Naive thymus-derived CD8-positive, alpha-beta T cell (primary cell): Measurements from ENCODE around the gene CST7. TPM values are rescaled to one million over a fixed set of nuclear protein-coding genes. Genes with fewer than 3 reads are reported as not detected.
"Not testable (repeated sequence)": the region's sequence is repeated elsewhere in the genome, so short reads cannot be mapped to it uniquely, and the experiment has no call there.

ENCODE experiments used
- ATAC-seq, 2 donors: fragments of 150-1000 bp; cut with Tn5 transposase in 1 of 2; sonication (Bioruptor Pico), chemical (Tn5 transposase) in 1 of 2; 1 replicate in 1 of 2; 2 replicates in 1 of 2; pipeline ENCODE4 v1.10.0; 2021; ENCODE audit warnings: mild to moderate bottlenecking in 2 of 2, moderate library complexity in 2 of 2
- POLR2A ChIA-PET: fragments of 350-600 bp; sonication (Branson Sonifier 250); formaldehyde crosslinking; loops from one replicate; lab custom pipeline; 2021; ENCODE audit warnings: antibody characterized with exemption; lab: Charles Lee
- DNase-seq, 10 donors: peaks; one replicate each; pipeline versions ENCODE4 v3.0.0 to v3.0.0-alpha.2; 2020 to 2022
- H3K27ac Mint-ChIP-seq, 10 donors: one replicate each; pipeline ENCODE4 v1.8.0; 2020 to 2022; ENCODE audit warnings: mild to moderate bottlenecking in 10 of 10, mixed read lengths in 10 of 10, moderate library complexity in 4 of 10, inconsistent platforms in 1 of 10
- H3K27me3 Mint-ChIP-seq, 5 donors: one replicate each; pipeline ENCODE4 v1.8.0; 2021 to 2022; ENCODE audit warnings: mixed read lengths in 5 of 5
- H3K36me3 Mint-ChIP-seq, 3 donors: one replicate each; pipeline ENCODE4 v1.8.0; 2020 to 2022; ENCODE audit warnings: mixed read lengths in 3 of 3, mild to moderate bottlenecking in 2 of 3, inconsistent platforms in 1 of 3
- H3K4me1 Mint-ChIP-seq, 4 donors: one replicate each; pipeline ENCODE4 v1.8.0; 2021 to 2022; ENCODE audit warnings: mixed read lengths in 4 of 4
- H3K4me3 Mint-ChIP-seq, 10 donors: one replicate each; pipeline ENCODE4 v1.8.0; 2020 to 2022; ENCODE audit warnings: mild to moderate bottlenecking in 10 of 10, mixed read lengths in 10 of 10, moderate library complexity in 6 of 10, inconsistent platforms in 1 of 10
- H3K9me3 Mint-ChIP-seq, 9 donors: one replicate each; pipeline ENCODE4 v1.8.0; 2020 to 2022; ENCODE audit warnings: mixed read lengths in 9 of 9, mild to moderate bottlenecking in 3 of 9, inconsistent platforms in 1 of 9, moderate library complexity in 1 of 9
- polyA plus RNA-seq, 3 donors: library from polyadenylated mRNA; unstranded; fragments of 300-500 nt; fragmentation: Illumina TruSeq; gene quantifications; one replicate each; pipeline ENCODE4 v1.2.3, GENCODE V29; 2021
- total RNA-seq, 8 experiments: library from RNA in 2 of 8; stranded (reverse) in 2 of 8; gene quantifications; one replicate each; pipeline ENCODE4 v1.2.3 and lab custom pipeline; 2021 to 2026

Gene CST7
- total and polyA plus RNA-seq, 5 experiments from 2014 or later = 5.5 to 581 (median 13.3) TPM

GRCh38 chr20:24915892-24916291, 33.2 kb upstream of the CST7 start:
- POLR2A ChIA-PET = no interaction called here
- Mint-ChIP-seq H3K4me1 (peaks cover 0 to 5% (median 2%) of the 10 kb centered on the region in 4 donors), H3K27ac (no peak overlapping the region), H3K4me3 (no peak overlapping the region), H3K9me3 (peaks cover 0 to under 1% (median 0%) of the 10 kb centered on the region in 9 donors), H3K36me3 (peaks cover 0 to under 1% (median 0%) of the 10 kb centered on the region in 3 donors), H3K27me3 (peaks cover 0 to 14% (median 4%) of the 10 kb centered on the region in 5 donors)
- DNase-seq (no peak), ATAC-seq (no peak)

DNA sequence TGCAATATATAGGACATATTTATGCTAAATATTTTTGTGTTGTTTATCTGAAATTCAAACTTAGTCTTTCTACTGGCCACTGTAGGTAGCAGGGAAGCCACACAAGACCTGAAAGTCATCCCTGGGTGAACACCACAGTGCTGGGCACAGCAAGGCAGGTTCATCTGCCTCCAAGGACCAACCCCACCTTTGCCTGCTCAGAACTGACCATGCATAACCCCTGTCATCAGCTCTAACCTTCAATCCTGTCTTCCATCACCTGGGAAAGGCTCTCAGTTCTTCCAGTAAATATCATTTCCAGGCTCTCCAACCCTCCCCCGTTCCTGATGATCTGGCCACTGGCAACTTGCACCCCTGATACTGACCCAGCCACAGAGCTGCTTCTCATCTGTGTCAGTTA, 32.7 kb upstream of the CST7 start:
- DNase-seq (no peak), ATAC-seq (no peak)
- Mint-ChIP-seq H3K4me1 (peaks cover 0 to 5% (median 2%) of the 10 kb centered on the region in 4 donors), H3K27ac (no peak overlapping the region), H3K9me3 (peaks cover 0 to 5% (median 0%) of the 10 kb centered on the region in 9 donors), H3K4me3 (no peak overlapping the region), H3K27me3 (peaks cover 0 to 19% (median 4%) of the 10 kb centered on the region in 5 donors), H3K36me3 (peaks cover 0 to 2% (median 0%) of the 10 kb centered on the region in 3 donors)
- POLR2A ChIA-PET = no interaction called here

GRCh38 chr20:24917056-24917455, 32.0 kb upstream of the CST7 start:
- Mint-ChIP-seq H3K4me3 (no peak overlapping the region), H3K4me1 (peaks cover 0 to 5% (median 2%) of the 10 kb centered on the region in 4 donors), H3K27me3 (peaks cover 0 to 19% (median 4%) of the 10 kb centered on the region in 5 donors), H3K36me3 (peaks cover 0 to 2% (median 0%) of the 10 kb centered on the region in 3 donors), H3K9me3 (peaks cover 0 to 8% (median 0%) of the 10 kb centered on the region in 9 donors), H3K27ac (peak overlapping the region in 2 of 10 donors; percentile 46 to 71)
- ATAC-seq (no peak), DNase-seq (no peak)
- POLR2A ChIA-PET = no interaction called here

DNA sequence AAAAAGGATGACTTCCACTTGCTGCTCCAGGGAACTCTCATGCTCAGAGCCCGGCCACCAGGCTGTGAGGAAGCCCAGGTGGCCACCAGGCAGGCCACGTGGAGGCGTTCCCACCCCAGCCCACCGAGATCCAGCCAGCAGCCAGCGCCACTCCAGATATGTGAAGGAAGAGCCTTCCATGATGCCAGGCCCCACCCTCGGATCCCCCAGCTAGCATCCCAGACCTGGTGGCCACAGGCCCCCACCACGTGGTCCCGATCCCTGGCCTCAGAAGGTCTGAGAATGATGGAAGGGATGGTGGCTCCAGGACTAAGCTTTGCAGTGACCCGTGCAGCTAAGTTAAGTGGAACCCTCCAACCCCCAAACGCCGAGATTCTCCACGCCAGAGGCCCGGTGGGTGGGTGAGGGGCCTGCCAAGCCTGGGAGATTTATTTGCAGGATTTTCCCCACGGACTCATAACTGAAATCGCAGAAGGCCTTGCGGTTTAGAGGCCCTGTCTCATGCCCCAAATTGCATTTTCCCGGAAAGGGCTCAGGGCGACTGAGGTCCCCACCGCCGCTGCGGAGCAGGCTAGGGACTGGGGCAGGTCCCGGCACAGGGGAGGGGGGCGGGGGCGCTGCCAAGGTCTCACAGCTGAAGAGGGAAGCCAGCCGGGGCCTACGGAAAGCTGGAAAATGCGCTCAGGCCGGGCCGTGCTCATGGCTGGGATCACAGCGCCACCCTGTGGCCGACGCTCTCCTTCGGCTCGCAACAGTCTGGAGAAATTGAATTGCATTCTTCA, 31.1 kb upstream of the CST7 start:
- peak overlapping the region in 4 of 10 donors; percentile 43 to 56 (median 46) for H3K27ac Mint-ChIP-seq
- peaks cover 0 to 3% (median 2%) of the 10 kb centered on the region in 3 donors for H3K36me3 Mint-ChIP-seq
- POLR2A ChIA-PET = no interaction called here
- peaks cover 0 to 5% (median 2%) of the 10 kb centered on the region in 4 donors for H3K4me1 Mint-ChIP-seq
- H3K4me3 Mint-ChIP-seq = peak overlapping the region in 3 of 10 donors; percentile 7 to 18 (median 8)
- ATAC-seq = peak; percentile 47 to 54
- H3K27me3 Mint-ChIP-seq = peaks cover 0 to 19% (median 4%) of the 10 kb centered on the region in 5 donors
- H3K9me3 Mint-ChIP-seq = peaks cover 0 to 9% (median 0%) of the 10 kb centered on the region in 9 donors
- DNase-seq = peak in 7 of 10 donors; percentile 16 to 42 (median 36)

DNA sequence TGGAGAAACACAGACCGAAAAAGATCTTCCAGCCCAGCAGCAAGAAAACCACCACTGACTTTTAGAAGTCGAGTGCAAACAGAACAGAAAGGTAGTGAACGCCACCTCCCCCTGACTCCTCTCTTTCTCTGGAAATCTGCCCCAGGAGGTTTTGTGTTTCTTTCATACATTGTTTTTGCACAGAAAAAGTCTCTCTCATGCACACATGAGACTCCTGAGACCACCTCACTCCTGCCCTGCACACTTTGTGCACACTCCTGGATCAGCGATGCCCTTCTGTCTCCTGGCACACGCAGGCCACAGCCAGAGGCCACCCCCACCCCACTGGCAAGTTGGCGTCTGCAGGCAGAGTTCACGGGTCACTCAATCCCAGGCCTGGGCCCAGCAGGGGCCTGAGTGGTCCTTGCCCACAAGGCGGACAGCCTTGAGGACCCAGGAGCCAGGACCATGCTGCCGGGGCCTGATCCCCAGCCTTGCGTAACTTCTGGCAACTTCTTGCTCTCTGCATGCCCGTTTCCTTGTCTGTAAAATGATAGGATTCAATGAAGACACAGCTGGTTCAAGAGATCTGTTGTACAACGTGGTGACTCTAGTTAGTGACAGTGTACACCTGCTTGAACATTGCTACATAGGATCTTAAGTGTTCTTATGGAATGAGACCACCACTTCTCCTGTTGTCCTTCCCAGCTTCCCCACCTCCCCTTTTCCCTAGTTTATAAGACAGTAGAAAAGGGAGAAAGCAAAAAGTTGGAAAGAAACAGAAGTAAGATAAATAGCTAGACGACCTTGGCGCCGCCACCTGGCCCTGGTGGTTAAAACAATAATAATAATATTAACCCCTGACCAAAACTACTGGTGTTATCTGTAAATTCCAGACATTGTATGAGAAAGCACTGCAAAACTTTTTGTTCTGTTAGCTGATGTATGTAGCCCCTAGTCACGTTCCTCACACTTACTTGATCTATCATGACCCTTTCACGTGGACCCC, 30.2 kb upstream of the CST7 start:
- DNase-seq (no peak), ATAC-seq (no peak)
- Mint-ChIP-seq H3K4me1 (peaks cover 0 to 5% (median 2%) of the 10 kb centered on the region in 4 donors), H3K36me3 (peaks cover 0 to 4% (median 2%) of the 10 kb centered on the region in 3 donors), H3K27ac (peak overlapping the region in 4 of 10 donors; percentile 6 to 48 (median 44)), H3K4me3 (peak overlapping the region in 2 of 10 donors; percentile 7 to 8), H3K27me3 (peaks cover 0 to 19% (median 4%) of the 10 kb centered on the region in 5 donors), H3K9me3 (peaks cover 0 to 11% (median 0%) of the 10 kb centered on the region in 9 donors)
- POLR2A ChIA-PET = no interaction called here

DNA sequence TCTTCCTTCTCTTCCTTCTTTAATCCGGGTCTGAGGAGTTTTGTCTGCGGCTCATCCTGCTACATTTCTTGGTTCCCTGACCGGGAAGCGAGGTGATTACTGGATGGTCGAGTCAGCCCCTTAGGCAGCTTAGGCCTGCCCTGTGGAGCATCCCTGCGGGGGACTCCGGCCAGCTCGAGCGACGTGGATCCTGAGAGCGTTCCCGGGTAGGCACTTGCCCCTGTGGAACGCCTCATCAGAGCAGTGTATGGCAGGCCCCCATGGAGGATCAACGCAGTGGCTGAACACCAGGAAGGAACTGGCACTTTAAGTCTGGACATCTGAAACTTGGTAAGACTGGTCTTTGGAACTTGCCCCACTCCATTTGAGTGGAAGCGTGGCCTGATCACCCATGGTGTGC, 29.4 kb upstream of the CST7 start:
- not testable (repeated sequence) for DNase-seq

DNA sequence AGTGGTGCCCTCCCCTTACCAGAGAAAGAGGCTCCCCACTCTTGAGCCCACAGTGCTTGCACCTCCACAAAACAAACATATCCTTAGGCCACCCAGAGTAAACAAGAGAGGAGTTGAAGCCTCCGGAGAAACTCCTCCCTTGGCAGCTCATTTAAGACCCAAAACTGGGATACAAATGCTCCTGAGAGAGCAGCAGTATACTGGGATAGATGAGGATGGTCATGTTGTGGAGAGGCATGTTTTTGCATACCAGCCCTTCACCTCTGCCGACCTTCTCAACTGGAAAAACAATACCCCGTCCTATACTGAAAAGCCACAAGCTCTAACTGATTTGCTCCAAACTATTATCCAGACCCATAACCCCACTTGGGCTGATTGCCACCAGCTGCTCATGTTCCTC, 28.4 kb upstream of the CST7 start:
- H3K27ac Mint-ChIP-seq, POLR2A ChIA-PET, H3K4me1 Mint-ChIP-seq, H3K36me3 Mint-ChIP-seq, H3K4me3 Mint-ChIP-seq, DNase-seq, ATAC-seq: not testable (repeated sequence)
- Mint-ChIP-seq H3K9me3 (peaks cover 0 to 11% (median 0%) of the 10 kb centered on the region in 9 donors), H3K27me3 (peaks cover 0 to 19% (median 4%) of the 10 kb centered on the region in 5 donors)

More for the DNA sequence above, 29.4 kb upstream of the CST7 start:
- POLR2A ChIA-PET, H3K36me3 Mint-ChIP-seq, H3K4me1 Mint-ChIP-seq, ATAC-seq, H3K4me3 Mint-ChIP-seq: not testable (repeated sequence)
- peaks cover 0 to 19% (median 4%) of the 10 kb centered on the region in 5 donors for H3K27me3 Mint-ChIP-seq
- H3K9me3 Mint-ChIP-seq = peaks cover 0 to 11% (median 0%) of the 10 kb centered on the region in 9 donors
- peak overlapping the region in 1 of 10 donors; percentile 8 for H3K27ac Mint-ChIP-seq

DNA sequence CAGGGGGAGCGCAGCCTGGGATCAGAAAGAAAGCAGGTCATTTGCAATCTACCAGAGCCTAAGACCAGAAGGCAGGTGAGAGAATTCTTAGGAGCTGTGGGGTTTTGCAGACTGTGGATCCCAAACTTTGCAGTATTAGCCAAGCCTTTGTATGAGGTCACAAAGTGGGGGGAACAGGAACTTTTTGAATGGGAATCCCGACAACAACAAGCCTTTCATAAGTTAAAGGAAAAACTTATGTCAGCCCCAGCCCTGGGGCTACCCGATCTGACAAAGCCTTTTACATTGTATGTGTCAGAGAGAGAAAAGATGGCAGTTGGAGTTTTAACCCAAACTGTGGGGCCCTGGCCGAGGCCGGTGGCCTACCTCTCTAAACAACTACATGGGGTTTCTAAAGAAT, 19.8 kb upstream of the CST7 start:
- H3K36me3 Mint-ChIP-seq, H3K27ac Mint-ChIP-seq, ATAC-seq, POLR2A ChIA-PET, H3K9me3 Mint-ChIP-seq, H3K27me3 Mint-ChIP-seq, H3K4me3 Mint-ChIP-seq, DNase-seq: not testable (repeated sequence)
- peaks cover 11 to 33% (median 27%) of the 10 kb centered on the region in 4 donors for H3K4me1 Mint-ChIP-seq

DNA sequence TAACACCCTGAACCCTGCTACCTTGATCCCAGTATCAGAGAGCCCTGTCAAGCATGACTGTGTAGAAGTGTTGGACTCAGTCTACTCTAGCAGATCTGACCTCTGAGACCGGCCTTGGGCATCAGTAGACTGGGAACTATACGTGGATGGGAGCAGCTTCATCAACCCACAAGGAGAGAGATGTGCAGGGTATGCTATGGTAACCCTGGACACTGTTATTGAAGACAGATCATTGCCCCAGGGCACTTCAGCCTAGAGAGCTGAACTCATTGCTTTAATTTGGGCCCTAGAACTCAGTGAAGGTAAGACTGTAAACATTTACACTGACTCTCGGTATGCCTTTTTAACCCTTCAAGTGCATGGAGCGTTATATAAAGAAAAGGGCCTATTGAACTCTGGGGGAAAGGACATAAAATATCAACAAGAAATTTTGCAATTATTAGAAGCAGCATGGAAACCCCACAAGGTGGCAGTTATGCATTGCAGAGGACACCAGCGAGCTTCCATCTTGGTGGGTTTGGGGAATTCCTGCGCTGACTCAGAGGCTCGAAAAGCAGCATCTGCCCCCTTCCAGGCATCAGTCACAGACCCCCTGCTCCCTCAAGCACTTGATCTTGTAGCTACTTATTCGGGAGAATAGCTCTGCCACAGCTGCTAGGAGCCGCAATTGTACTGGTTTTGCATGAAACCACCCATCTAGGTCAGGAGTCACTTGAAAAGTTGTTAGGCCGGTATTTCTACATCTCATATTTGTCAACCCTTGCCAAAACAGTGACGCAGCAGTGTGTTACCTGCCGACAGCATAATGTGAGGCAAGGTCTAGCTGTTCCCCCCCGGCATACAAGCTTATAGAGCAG, 19.0 kb upstream of the CST7 start:
- POLR2A ChIA-PET = not testable (repeated sequence)
- Mint-ChIP-seq H3K27ac (peak overlapping the region in 5 of 10 donors; percentile 35 to 87 (median 53)), H3K4me3 (peak overlapping the region in 2 of 10 donors; percentile 29 to 34)

DNA sequence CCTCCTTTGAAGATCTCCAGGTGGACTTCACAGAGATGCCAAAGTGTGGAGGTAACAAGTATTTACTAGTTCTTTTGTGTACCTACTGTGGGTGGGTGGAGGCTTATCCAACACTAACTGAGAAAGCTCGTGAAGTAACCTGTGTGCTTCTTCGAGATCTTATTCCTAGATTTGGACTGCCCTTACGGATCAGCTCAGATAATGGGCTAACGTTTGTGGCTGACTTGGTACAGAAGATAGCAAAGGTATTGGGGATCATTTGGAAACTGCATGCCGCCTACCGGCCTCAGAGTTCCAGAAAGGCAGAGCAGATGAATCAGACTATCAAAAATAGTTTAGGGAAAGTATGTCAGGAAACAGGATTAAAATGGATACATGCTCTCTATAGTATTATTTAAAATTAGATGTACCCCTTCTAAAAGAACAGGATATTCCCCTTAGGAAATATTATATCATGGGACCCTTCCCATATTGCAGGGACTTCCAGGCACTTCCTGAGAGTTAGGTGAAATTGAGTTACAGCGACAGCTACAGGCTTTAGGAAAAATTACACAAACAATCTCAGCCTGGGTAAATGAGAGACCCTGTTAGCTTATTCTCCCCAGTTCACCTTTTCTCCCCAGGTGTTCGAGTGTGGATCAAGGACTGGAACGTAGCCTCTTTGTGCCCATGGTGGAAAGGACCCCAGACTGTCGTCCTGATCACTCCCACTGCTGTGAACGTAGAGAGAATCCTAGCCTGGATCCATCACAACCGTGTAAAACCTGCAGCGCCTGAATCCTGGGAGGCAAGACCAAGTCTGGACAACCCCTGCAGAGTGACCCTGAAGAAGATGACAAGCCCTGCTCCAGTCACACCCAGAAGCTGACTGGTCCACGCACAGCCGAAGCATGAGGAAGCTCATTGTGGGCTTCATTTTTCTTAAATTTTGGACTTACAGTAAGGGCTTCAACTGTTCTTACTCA, 18.1 kb upstream of the CST7 start:
- DNase-seq, ATAC-seq, H3K36me3 Mint-ChIP-seq, H3K27me3 Mint-ChIP-seq, H3K9me3 Mint-ChIP-seq: not testable (repeated sequence)
- POLR2A ChIA-PET = interaction anchor here (1.5 kb wide), 1 partner anchor 18 kb away, joined by 3 read pairs; the partner anchor contains the start of gene CST7
- Mint-ChIP-seq H3K4me3 (peak overlapping the region in 8 of 10 donors; percentile 6 to 61 (median 46)), H3K4me1 (peaks cover 11 to 33% (median 27%) of the 10 kb centered on the region in 4 donors), H3K27ac (peak overlapping the region in 9 of 10 donors; percentile 43 to 87 (median 57))

More for the DNA sequence above, 19.0 kb upstream of the CST7 start:
- H3K36me3 Mint-ChIP-seq, H3K9me3 Mint-ChIP-seq, ATAC-seq, H3K27me3 Mint-ChIP-seq, DNase-seq: not testable (repeated sequence)
- peaks cover 11 to 33% (median 27%) of the 10 kb centered on the region in 4 donors for H3K4me1 Mint-ChIP-seq
